Calu3 (cell line): Measurements from ENCODE around the gene TUBGCP6. TPM values are rescaled to one million over a fixed set of nuclear protein-coding genes. Genes with fewer than 3 reads are reported as not detected.

Source experiments
- BruUV-seq: library from RNA; stranded (reverse); fragments of 400-500 nt; replicated peaks from 2 replicates; lab custom pipeline; 2021; lab: Mats Ljungman, UMichigan
- CTCF ChIA-PET: fragments of 300-600 bp; sonication (Branson Sonifier 250); formaldehyde crosslinking; loops from one replicate; lab custom pipeline; 2022; ENCODE audit warnings: antibody characterized with exemption; lab: Charles Lee
- DNase-seq: peaks from one replicate; pipeline ENCODE4 v3.0.0; 2022
- H3K27ac Mint-ChIP-seq: one replicate; pipeline ENCODE4 v1.8.0; 2022; ENCODE audit warnings: mixed read lengths; ENCODE audit not compliant: unreplicated experiment
- H3K27me3 Mint-ChIP-seq: one replicate; pipeline ENCODE4 v1.8.0; 2022; ENCODE audit warnings: mixed read lengths; ENCODE audit not compliant: unreplicated experiment
- H3K36me3 Mint-ChIP-seq: one replicate; pipeline ENCODE4 v1.8.0; 2022; ENCODE audit warnings: mild to moderate bottlenecking, moderate library complexity, mixed read lengths; ENCODE audit not compliant: insufficient read depth, unreplicated experiment
- H3K4me1 Mint-ChIP-seq: one replicate; pipeline ENCODE4 v1.8.0; 2022; ENCODE audit warnings: mild to moderate bottlenecking, low read depth, mixed read lengths; ENCODE audit not compliant: unreplicated experiment
- H3K4me3 Mint-ChIP-seq: one replicate; pipeline ENCODE4 v1.8.0; 2022; ENCODE audit warnings: mild to moderate bottlenecking, low read depth, moderate library complexity, mixed read lengths; ENCODE audit not compliant: unreplicated experiment
- H3K9me3 Mint-ChIP-seq: one replicate; pipeline ENCODE4 v1.8.0; 2022; ENCODE audit warnings: low read depth, mixed read lengths; ENCODE audit not compliant: unreplicated experiment
- intact Hi-C: fragments of 100-400 bp; cut with micrococcal nuclease; formaldehyde crosslinking; loops from one replicate; pipeline ENCODE4 v1.10.0; 2022; ENCODE audit not compliant: unreplicated experiment
- total RNA-seq: library from RNA; stranded (reverse); gene quantifications from 2 replicates; pipeline ENCODE4 v1.2.3, GENCODE V29; 2022
- TF ChIP-seq, protein P1 (sequence below): fragments of 200-600 bp; IDR thresholded peaks from one replicate; pipeline ENCODE4 v1.8.0; 2022; ENCODE audit warnings: antibody characterized with exemption; ENCODE audit not compliant: unreplicated experiment

Gene TUBGCP6
- total RNA-seq, 1 experiment from 2014 or later: 49.7 TPM

DNA sequence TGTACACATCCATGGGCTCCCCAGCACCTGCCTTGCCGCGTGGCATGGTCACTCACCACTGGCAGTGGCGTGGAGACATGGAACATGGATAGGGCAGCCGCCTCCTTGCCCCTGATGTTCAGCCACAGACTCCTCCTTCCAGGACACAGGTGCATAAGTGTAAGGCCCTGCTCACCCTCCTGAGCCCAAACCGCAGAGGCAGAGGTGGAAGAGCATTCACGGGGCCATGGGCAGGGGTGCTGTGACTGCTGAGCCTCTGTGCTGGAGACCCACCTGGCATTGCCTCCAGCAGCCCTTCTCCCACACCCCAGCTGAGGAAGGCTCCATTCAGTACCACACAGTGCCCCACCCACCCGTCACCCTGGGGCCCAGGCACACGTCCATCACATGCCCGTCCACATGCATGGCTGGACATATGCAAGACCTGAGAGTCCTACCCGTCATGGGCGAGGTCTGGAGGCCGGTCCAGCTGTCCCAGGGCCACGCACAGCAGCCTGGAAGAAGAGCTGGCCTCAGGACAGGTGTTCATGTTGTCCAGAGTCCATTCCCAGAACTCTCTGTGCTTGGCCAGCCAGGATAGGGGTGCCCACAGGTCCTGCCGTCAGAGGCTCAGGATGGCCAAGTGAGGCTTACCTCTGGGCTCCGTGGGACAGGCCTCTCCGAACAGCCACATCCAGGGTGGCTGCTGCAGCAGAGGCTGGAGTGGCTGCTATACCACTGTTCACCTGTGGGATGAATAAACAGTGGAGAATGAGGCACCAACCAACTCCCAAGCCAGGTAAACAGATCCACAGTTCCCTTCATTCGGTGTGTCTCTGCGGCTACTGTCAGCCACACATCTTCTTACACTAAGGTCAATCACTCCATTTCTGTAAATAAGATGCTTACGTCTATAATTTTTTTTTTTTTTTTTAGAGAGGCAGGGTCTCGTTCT lies 1.7 kb upstream of the TUBGCP6 start:
- Mint-ChIP-seq H3K4me1 (peaks cover 7% of the 10 kb centered on the region), H3K27me3 (no peaks in the 10 kb centered on the region), H3K4me3 (peak overlapping the region; percentile 78), H3K9me3 (no peaks in the 10 kb centered on the region), H3K27ac (no peak overlapping the region), H3K36me3 (peaks cover 80% of the 10 kb centered on the region)
- DNase-seq: peak; percentile 35
- intact Hi-C loops: no loop called here
- no TSS peak for BruUV-seq
- CTCF ChIA-PET: no interaction called here
- TF ChIP-seq, protein P1, sequence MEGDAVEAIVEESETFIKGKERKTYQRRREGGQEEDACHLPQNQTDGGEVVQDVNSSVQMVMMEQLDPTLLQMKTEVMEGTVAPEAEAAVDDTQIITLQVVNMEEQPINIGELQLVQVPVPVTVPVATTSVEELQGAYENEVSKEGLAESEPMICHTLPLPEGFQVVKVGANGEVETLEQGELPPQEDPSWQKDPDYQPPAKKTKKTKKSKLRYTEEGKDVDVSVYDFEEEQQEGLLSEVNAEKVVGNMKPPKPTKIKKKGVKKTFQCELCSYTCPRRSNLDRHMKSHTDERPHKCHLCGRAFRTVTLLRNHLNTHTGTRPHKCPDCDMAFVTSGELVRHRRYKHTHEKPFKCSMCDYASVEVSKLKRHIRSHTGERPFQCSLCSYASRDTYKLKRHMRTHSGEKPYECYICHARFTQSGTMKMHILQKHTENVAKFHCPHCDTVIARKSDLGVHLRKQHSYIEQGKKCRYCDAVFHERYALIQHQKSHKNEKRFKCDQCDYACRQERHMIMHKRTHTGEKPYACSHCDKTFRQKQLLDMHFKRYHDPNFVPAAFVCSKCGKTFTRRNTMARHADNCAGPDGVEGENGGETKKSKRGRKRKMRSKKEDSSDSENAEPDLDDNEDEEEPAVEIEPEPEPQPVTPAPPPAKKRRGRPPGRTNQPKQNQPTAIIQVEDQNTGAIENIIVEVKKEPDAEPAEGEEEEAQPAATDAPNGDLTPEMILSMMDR: no peak

DNA sequence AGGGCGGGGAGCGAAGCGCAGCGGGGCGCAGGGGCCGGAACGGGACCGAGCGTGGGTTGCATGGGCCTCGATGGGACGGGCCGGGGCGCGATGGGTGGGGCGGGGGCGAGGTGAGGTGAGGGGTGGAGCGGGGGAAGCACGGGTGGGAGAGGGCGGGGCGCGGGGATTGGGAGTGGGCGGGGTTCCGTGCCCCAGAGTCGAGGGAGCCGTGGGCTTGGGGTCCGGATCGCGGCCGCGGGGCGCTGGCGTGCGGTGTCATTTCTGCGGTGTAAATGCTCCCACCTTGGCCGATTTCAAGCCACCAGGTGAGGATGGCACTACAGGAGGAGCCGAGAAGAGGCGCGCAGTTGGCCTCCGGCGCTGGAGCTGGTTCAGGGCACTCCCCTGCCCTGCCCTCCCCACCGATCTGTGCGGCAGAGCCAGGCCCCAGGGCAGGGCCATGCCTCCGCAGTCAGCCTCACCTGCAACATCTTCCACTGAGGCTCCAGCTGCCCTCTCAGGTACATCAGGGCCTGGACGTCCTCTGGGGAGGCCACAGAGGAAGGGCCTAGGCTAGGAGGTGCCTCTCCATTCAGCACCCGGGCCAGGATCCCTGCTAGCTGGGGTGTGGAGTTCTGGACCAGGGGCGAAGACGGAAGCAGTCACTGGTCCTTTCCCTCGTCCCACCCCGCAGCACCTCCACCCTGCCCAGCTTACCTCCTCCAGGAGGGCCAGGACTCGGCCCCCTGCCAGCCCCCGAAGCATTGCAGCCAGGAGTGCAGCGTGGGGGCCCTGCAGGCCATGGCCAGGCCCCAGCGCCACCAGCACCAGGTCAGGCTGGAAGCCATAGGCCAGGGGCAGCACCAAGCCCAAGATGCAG lies 620 bp upstream of the TUBGCP6 start:
- no peaks in the 10 kb centered on the region for H3K9me3 Mint-ChIP-seq
- no peaks in the 10 kb centered on the region for H3K27me3 Mint-ChIP-seq
- no peak for DNase-seq
- H3K4me1 Mint-ChIP-seq: peaks cover 11% of the 10 kb centered on the region
- intact Hi-C loops: no loop called here
- CTCF ChIA-PET: no interaction called here
- peaks cover 74% of the 10 kb centered on the region for H3K36me3 Mint-ChIP-seq
- TF ChIP-seq, protein P1: no peak
- peak overlapping the region; percentile 78 for H3K4me3 Mint-ChIP-seq
- BruUV-seq: no TSS peak
- H3K27ac Mint-ChIP-seq: peak overlapping the region; percentile 83

DNA sequence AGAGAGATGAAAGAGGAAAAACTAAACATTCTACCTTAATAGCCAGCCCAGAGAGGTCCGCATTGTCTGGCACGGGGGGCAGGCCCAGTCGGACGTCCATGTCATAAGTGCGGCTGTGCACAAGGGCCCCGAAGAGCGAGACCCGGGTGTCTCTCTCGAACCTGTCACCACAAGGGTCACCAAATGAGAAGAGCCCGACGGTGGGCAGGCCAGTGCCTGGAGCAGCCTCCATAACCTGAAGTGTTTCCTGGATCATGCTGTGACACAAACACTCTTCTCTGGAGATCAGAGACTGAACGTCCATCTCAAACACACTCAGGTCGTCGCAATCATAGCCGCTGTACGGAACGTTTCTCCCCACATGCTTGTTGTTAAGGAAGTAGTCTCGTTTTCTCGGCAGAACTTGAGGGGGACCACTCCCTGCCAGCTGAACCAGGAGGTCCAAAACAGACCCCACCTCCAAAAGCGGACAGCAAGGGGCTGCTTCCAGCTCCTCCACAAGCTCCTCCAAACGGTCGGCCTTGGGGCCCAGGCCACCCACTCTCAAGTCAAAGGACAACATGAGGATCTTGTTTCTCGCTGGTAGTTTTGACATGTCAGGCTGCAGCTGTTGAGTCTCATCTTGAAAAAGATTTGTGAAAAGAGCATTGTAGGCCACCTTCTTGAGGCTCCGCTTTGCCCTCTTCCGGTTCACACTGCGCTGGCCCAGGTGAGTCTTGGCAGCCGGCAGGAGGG lies 971 bp downstream of the TUBGCP6 start:
- no peaks in the 10 kb centered on the region for H3K9me3 Mint-ChIP-seq
- H3K4me1 Mint-ChIP-seq: peaks cover 11% of the 10 kb centered on the region
- TF ChIP-seq, protein P1: no peak
- CTCF ChIA-PET: no interaction called here
- peak overlapping the region; percentile 78 for H3K4me3 Mint-ChIP-seq
- no TSS peak for BruUV-seq
- no peak for DNase-seq
- H3K27ac Mint-ChIP-seq: peak overlapping the region; percentile 83
- no peaks in the 10 kb centered on the region for H3K27me3 Mint-ChIP-seq
- H3K36me3 Mint-ChIP-seq: peaks cover 77% of the 10 kb centered on the region
- intact Hi-C loops: no loop called here

DNA sequence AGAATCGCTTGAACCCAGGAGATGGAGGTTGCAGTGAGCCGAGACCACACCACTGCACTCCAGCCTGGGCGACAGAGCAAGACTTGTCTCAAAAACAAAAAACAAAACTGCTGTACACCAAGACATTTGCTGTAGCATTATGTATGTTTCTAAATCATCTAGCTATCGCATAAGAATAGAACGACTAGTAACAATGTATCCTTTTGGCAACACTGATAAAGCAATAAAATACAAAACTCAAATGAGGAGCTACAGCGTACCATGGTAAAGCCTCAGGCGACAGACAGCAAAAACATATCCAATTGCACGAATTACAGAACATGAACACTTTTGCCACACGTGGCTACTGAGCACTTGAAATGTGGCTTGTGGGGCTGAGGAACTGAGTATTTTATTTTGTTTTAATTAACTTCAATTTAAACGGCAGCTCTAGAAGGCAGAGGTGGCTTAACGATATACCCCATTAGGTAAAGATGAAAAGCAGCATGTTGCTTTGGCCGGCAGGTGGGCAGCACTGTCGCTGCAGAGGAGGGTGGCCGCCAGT lies 2.3 kb downstream of the TUBGCP6 start:
- DNase-seq: no peak
- Mint-ChIP-seq H3K4me1 (peaks cover 11% of the 10 kb centered on the region), H3K36me3 (peaks cover 75% of the 10 kb centered on the region), H3K27me3 (no peaks in the 10 kb centered on the region), H3K4me3 (peak overlapping the region; percentile 78), H3K27ac (no peak overlapping the region), H3K9me3 (no peaks in the 10 kb centered on the region)
- no TSS peak for BruUV-seq
- CTCF ChIA-PET: interaction anchor here (0.7 kb wide), 1 partner anchor 100 kb away, joined by 3 read pairs; no protein-coding TSS in a partner anchor
- intact Hi-C loops: no loop called here
- TF ChIP-seq, protein P1: no peak
